KMS-11 (cell line): Measurements from ENCODE around the gene C1orf74.

Source experiments
- H2AFZ ChIP-seq: fragments of 200-600 bp; sonication (generic); 2 replicates; pipeline ENCODE4 v1.6.1; 2016; ENCODE audit warnings: antibody characterized with exemption, mixed run types, low read depth
- H3K27ac ChIP-seq: fragments of 200-600 bp; sonication (generic); 2 replicates; pipeline ENCODE4 v1.6.1; 2016; ENCODE audit warnings: mild to moderate bottlenecking, mixed run types
- H3K27me3 ChIP-seq: fragments of 200-600 bp; sonication (generic); 2 replicates; pipeline ENCODE4 v1.6.1; 2017; ENCODE audit warnings: mild to moderate bottlenecking, low read depth, mixed run types, moderate library complexity; ENCODE audit not compliant: insufficient read depth
- H3K36me3 ChIP-seq: fragments of 200-600 bp; sonication (generic); 2 replicates; pipeline ENCODE4 v1.6.1; 2017; ENCODE audit warnings: mild to moderate bottlenecking, mixed run types; ENCODE audit not compliant: insufficient read depth
- H3K4me1 ChIP-seq: fragments of 200-600 bp; sonication (generic); 2 replicates; pipeline ENCODE4 v1.6.1; 2016; ENCODE audit warnings: mild to moderate bottlenecking, low read depth, mixed run types; ENCODE audit not compliant: poor library complexity, severe bottlenecking
- H3K4me2 ChIP-seq: fragments of 200-600 bp; sonication (generic); 2 replicates; pipeline ENCODE4 v1.7.0; 2016; ENCODE audit warnings: mild to moderate bottlenecking, mixed run types
- H3K4me3 ChIP-seq: fragments of 200-600 bp; sonication (generic); IDR thresholded peaks from 2 replicates; pipeline ENCODE4 v1.6.1; 2017; ENCODE audit warnings: low read depth, low read length, mixed read lengths; ENCODE audit not compliant: insufficient read depth
- H3K79me2 ChIP-seq: fragments of 200-600 bp; sonication (generic); 2 replicates; pipeline ENCODE4 v1.6.1; 2016; ENCODE audit warnings: low read depth, mixed run types; ENCODE audit not compliant: insufficient read depth
- H3K9ac ChIP-seq: fragments of 200-600 bp; sonication (generic); 2 replicates; pipeline ENCODE4 v1.6.1; 2016; ENCODE audit warnings: mild to moderate bottlenecking, mixed run types
- H4K20me1 ChIP-seq: fragments of 200-600 bp; sonication (generic); 2 replicates; pipeline ENCODE4 v1.6.1; 2016; ENCODE audit warnings: mild to moderate bottlenecking, mixed run types; ENCODE audit not compliant: insufficient read depth
- TF ChIP-seq, protein P1 (sequence below): fragments of 200-600 bp; sonication (generic); conservative IDR thresholded peaks from 2 replicates; pipeline ENCODE4 v1.6.1; 2017; ENCODE audit warnings: low read depth, mild to moderate bottlenecking, antibody characterized with exemption, low read length, moderate library complexity, mixed read lengths

Gene C1orf74

DNA sequence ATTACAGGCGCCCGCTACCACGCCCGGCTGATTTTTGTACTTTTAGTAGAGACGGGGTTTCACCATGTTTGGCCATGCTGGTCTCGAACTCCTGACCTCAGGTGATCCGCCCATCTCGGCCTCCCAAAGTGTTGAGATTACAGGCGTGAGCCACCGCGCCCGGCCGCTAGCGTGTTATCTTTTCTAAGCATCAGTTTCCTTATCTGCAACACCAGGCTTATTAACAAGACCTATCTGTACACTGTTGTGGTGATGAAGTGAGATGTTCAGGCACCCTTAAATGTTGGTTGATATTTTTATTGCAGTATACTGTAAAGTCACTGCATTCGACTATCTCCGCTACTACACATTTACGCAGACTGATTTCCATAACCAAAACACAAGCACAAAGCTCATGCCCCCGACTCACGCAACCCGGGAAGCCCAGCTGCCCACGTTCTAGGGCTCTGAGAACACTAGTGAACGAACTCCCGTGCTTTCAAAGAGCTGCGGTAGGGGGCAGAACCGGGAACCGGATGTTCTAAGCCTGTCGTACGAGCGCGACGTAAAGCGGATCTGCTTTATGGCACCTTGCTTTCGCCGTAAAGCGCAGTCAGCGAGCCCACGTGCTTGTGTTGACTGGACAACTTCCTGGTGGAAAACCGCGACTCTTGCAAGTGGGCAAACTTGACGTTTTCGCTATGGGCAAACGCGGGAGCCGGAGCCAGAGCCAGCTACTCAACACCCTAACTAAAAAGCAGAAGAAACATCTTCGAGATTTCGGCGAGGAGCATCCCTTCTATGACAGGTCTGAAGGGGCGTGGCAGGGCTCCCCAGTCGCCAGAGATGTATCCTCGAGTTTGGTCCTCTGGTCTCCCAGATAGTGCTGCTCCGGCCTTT lies 43.3 kb upstream of the C1orf74 start, which contains the start of gene UTP25:
Gene UTP25, plus strand, starts transcription at position 589 of the 879 bp plus-strand sequence. Its CDS starts 92 bp downstream, at position 681.
- H3K36me3 ChIP-seq = peaks cover 10% of the 10 kb centered on the region; the same call in 1 of the 2 replicates
- H3K4me3 ChIP-seq = peak within 1 kb of the TSS; percentile 85
- H4K20me1 ChIP-seq = no peaks in the 10 kb centered on the region
- H2AFZ ChIP-seq = peak within 1 kb of the TSS; percentile 90
- H3K4me2 ChIP-seq = peak within 1 kb of the TSS; percentile 48
- peaks cover 31% of the 10 kb centered on the region for H3K79me2 ChIP-seq
- H3K27ac ChIP-seq = peak within 1 kb of the TSS; percentile 47
- TF ChIP-seq, protein P1, sequence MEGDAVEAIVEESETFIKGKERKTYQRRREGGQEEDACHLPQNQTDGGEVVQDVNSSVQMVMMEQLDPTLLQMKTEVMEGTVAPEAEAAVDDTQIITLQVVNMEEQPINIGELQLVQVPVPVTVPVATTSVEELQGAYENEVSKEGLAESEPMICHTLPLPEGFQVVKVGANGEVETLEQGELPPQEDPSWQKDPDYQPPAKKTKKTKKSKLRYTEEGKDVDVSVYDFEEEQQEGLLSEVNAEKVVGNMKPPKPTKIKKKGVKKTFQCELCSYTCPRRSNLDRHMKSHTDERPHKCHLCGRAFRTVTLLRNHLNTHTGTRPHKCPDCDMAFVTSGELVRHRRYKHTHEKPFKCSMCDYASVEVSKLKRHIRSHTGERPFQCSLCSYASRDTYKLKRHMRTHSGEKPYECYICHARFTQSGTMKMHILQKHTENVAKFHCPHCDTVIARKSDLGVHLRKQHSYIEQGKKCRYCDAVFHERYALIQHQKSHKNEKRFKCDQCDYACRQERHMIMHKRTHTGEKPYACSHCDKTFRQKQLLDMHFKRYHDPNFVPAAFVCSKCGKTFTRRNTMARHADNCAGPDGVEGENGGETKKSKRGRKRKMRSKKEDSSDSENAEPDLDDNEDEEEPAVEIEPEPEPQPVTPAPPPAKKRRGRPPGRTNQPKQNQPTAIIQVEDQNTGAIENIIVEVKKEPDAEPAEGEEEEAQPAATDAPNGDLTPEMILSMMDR = peak; percentile 83
- H3K9ac ChIP-seq = peak within 1 kb of the TSS; percentile 58; the same call in 1 of the 2 replicates
- peaks cover 32% of the 10 kb centered on the region for H3K4me1 ChIP-seq
- H3K27me3 ChIP-seq = no peaks in the 10 kb centered on the region

DNA sequence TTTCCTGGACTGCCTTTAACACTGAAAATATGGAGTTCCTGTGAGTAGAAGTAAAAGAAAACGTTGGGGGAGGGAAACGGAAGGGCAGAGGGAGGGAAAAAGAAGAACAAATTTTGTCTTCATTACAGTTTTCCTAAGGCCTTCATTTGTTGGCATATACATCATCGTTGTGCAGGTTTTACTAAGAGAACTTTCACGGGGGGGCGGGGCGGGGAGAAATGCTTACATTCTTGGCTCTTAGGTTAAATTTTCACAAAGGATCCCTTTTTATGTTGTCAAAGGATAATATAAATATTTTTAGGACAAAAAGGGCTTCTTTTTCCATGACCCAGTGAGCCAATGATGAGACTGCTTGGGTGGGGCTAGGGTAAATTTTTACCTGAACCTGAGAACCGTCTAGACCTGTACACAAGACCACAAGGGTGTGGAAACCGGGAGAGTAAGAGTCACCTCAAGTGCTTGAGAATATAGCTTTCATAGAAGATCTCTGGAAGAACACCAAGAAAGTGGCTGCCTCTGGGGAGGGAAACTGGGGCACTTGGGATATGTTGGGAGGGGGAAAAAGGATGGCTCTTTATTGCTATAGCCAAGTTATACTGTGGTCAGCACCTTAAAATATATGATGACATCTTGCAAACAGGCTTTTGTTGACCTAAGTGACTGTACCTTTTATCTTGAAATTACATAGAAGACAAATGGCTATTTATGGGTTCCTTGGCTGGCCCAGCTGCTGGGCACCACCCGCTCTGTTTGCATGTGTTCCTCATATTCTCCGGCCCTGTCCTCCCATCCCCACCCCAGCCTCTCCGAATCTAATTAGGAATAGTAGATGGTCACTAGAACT lies 41.5 kb upstream of the C1orf74 start:
- Histone ChIP-seq H3K4me2 (no peak overlapping the region), H3K27ac (no peak overlapping the region), H3K9ac (no peak overlapping the region), H2AFZ (no peak overlapping the region), H3K36me3 (peaks cover 5% of the 10 kb centered on the region; the same call in 1 of the 2 replicates), H3K4me1 (peaks cover 31% of the 10 kb centered on the region), H4K20me1 (no peaks in the 10 kb centered on the region), H3K79me2 (peaks cover 28% of the 10 kb centered on the region), H3K27me3 (no peaks in the 10 kb centered on the region), H3K4me3 (no peak overlapping the region)
- TF ChIP-seq, protein P1 = no peak

DNA sequence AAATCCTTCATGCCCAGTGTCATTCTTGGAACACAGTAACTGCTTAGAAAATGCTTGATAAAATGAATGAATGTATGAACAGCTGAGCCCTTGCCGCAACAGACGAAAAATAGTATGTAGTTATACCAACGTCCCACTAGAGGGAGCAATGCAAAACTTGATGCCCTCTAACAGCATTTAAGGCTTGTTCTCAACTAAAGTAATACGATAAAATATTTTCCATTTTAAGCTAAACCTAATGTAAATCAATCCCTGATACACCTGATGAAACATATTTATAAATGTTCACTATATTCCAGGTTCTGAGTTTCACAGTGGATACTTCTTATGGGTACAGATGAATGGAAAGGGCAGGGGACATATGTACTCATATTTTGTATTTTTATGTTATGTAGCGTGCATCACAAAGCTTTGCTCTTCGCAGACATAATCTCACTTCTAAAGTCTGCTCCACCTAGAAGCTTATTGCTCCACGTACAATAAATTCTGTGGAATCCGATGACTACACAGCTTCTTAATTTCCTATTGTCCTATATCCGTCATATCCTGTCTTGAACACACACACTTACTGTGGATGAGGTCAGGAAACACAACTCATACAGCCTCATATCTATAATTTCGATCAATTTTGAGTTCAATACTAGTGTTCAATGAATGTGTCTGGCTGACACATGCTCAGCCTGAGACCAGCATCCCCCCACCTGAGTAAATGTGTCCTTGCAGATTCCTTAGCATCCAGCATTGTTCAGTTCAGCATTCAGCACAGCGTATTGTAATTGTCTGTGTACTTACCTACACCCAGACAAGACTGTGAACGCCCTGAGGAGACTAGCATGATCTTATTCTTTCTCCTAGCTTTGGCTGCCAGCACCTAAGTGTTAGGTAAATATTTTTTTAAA lies 39.0 kb upstream of the C1orf74 start:
- Histone ChIP-seq H2AFZ (peak overlapping the region; percentile 20; the same call in 1 of the 2 replicates), H3K4me2 (no peak overlapping the region), H3K4me1 (peaks cover 9% of the 10 kb centered on the region), H3K36me3 (no peaks in the 10 kb centered on the region), H3K79me2 (peaks cover 5% of the 10 kb centered on the region; the same call in 1 of the 2 replicates), H3K27me3 (no peaks in the 10 kb centered on the region), H3K9ac (no peak overlapping the region), H4K20me1 (no peaks in the 10 kb centered on the region), H3K27ac (no peak overlapping the region), H3K4me3 (no peak overlapping the region)
- TF ChIP-seq, protein P1 = peak; percentile 96

DNA sequence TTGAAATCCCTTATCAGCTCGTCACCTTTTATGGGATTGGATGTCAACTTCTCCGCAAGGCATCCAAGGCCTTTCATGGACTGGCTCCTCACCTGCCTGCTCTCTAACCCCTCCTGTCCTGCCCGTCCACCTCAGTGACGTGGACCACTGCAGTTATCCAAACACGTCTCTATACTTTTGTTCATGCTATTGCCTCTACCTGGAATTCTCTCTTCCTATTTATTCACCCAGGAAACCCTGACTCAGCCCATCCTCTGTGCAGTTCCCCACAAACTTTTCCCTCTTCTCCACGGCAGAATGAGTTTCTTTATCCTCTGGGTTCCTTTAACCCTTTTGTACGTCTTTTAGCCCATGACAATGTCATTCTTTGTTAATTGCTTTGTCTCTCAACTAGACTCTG lies 38.3 kb upstream of the C1orf74 start:
- Histone ChIP-seq H3K27ac (no peak overlapping the region), H3K4me3 (no peak overlapping the region), H3K79me2 (no peaks in the 10 kb centered on the region), H3K36me3 (no peaks in the 10 kb centered on the region), H3K27me3 (no peaks in the 10 kb centered on the region), H4K20me1 (no peaks in the 10 kb centered on the region), H2AFZ (peak overlapping the region; percentile 20; the same call in 1 of the 2 replicates), H3K4me1 (peaks cover 9% of the 10 kb centered on the region), H3K4me2 (no peak overlapping the region), H3K9ac (no peak overlapping the region)
- TF ChIP-seq, protein P1 = no peak
